Measurements from ENCODE around the gene CNOT1.

GRCh38 chr16:58655215-58655596 lies 25.6 kb upstream of the CNOT1 start:
- TF ChIP-seq CTCF (IDR thresholded peaks at IDR 0.05) (no peak), POLR2AphosphoS5 (IDR thresholded peaks at IDR 0.05) (no peak)
